HepG2 (cell line): ENCODE results near the gene ANKHD1. TPM values are rescaled to one million over a fixed set of nuclear protein-coding genes. Genes with fewer than 3 reads are reported as not detected.

Source experiments
- ARHGAP35 ChIP-seq: sonication (generic); formaldehyde crosslinking; IDR thresholded peaks from 2 replicates; pipeline ENCODE4 v1.9.0; 2022; ENCODE audit warnings: mild to moderate bottlenecking, inconsistent platforms, moderate library complexity, missing genetic modification reagents, borderline replicate concordance
- CSRNP1 ChIP-seq: sonication (generic); formaldehyde crosslinking; IDR thresholded peaks from 2 replicates; pipeline ENCODE4 v1.8.1; 2023; ENCODE audit warnings: mild to moderate bottlenecking, missing genetic modification reagents
- CTCF ChIP-seq: sonication (generic); formaldehyde crosslinking; IDR thresholded peaks from 2 replicates; pipeline ENCODE4 v1.5.0; 2020; ENCODE audit warnings: mild to moderate bottlenecking, missing genetic modification reagents, moderate library complexity
- GPN1 ChIP-seq: sonication (generic); formaldehyde crosslinking; IDR thresholded peaks from 2 replicates; pipeline ENCODE4 v1.5.1; 2020; ENCODE audit warnings: missing genetic modification reagents, borderline replicate concordance
- HIC2 ChIP-seq: sonication (generic); formaldehyde crosslinking; IDR thresholded peaks from 2 replicates; pipeline ENCODE4 v1.9.0; 2022; ENCODE audit warnings: low read depth, missing genetic modification reagents
- KDM5A ChIP-seq: fragments of 200-600 bp; sonication (generic); IDR thresholded peaks from 2 replicates; pipeline ENCODE4 v1.7.0; 2018; ENCODE audit warnings: antibody characterized with exemption, mild to moderate bottlenecking, low read length, borderline replicate concordance
- PCBP2 ChIP-seq: fragments of 200-400 bp; formaldehyde crosslinking; optimal IDR thresholded peaks from 2 replicates; pipeline ENCODE3; 2018; ENCODE audit warnings: low read length, low read depth; ENCODE audit not compliant: poor library complexity, severe bottlenecking
- PHF8 ChIP-seq: sonication (generic); formaldehyde crosslinking; IDR thresholded peaks from 2 replicates; pipeline ENCODE4 v1.5.0; 2020; ENCODE audit warnings: missing genetic modification reagents
- SOX13 ChIP-seq, 3 experiments: fragments of 450-650 bp in 1 of 3; sonication (generic) in 1 of 3; formaldehyde crosslinking in 1 of 3; IDR thresholded peaks in 2 of 3; conservative IDR thresholded peaks in 1 of 3; 2 replicates each; pipeline versions ENCODE4 v1.5.0 to v1.6.1; 2016 to 2020; ENCODE audit warnings: antibody characterized with exemption in 1 of 3, mild to moderate bottlenecking in 1 of 3, missing compliant biosample characterization in 1 of 3, missing genetic modification reagents in 1 of 3, moderate library complexity in 1 of 3
- STAG1 ChIP-seq: sonication (generic); formaldehyde crosslinking; IDR thresholded peaks from 2 replicates; pipeline ENCODE4 v1.4.0; 2020; ENCODE audit warnings: missing genetic modification reagents
- TCF7 ChIP-seq: sonication (generic); IDR thresholded peaks from 2 replicates; pipeline ENCODE4 v1.6.1; 2016; ENCODE audit warnings: antibody characterized with exemption, low read depth
- TSC22D2 ChIP-seq: sonication (generic); formaldehyde crosslinking; IDR thresholded peaks from 2 replicates; pipeline ENCODE4 v1.5.1; 2020; ENCODE audit warnings: missing genetic modification reagents, mild to moderate bottlenecking, borderline replicate concordance
- ZNF12 ChIP-seq: sonication (generic); formaldehyde crosslinking; IDR thresholded peaks from 2 replicates; pipeline ENCODE4 v1.5.0; 2020; ENCODE audit warnings: missing genetic modification reagents
- ZNF572 ChIP-seq: sonication (generic); formaldehyde crosslinking; IDR thresholded peaks from 2 replicates; pipeline ENCODE4 v1.5.1; 2020; ENCODE audit warnings: mild to moderate bottlenecking, missing genetic modification reagents
- ZNF747 ChIP-seq: sonication (generic); formaldehyde crosslinking; IDR thresholded peaks from 2 replicates; pipeline ENCODE4 v1.8.1; 2023; ENCODE audit warnings: missing genetic modification reagents, mild to moderate bottlenecking, borderline replicate concordance
- ZNF781 ChIP-seq: sonication (generic); formaldehyde crosslinking; IDR thresholded peaks from 2 replicates; pipeline ENCODE4 v1.5.1; 2020; ENCODE audit warnings: borderline replicate concordance, mild to moderate bottlenecking, missing genetic modification reagents; ENCODE audit errors: not compliant biosample characterization
- ZSCAN31 ChIP-seq: sonication (generic); formaldehyde crosslinking; IDR thresholded peaks from 2 replicates; pipeline ENCODE4 v1.5.0; 2020; ENCODE audit warnings: low read depth, mild to moderate bottlenecking, missing genetic modification reagents
- polyA plus RNA-seq, 8 experiments: library from polyadenylated mRNA; depleted of rRNA in 3 of 8; stranded (reverse) in 7 of 8; unstranded in 1 of 8; fragments of >200 nt; fragmentation: Illumina TruSeq in 4 of 8; extraction: Trizol in 4 of 8; gene quantifications; 2 replicates each; pipeline versions ENCODE4 v1.2.1 to v1.2.3, GENCODE V29; 2011 to 2016; ENCODE audit warnings: low read depth in 4 of 8, missing spikeins in 1 of 8, mixed read lengths in 1 of 8; ENCODE audit not compliant: insufficient read depth in 1 of 8
- total RNA-seq, 5 experiments: library from RNA; depleted of rRNA; stranded (reverse); fragments of >200 nt; fragmentation: Illumina TruSeq; extraction: Trizol; gene quantifications; 2 replicates each; pipeline ENCODE4 v1.2.3, GENCODE V29; 2016; ENCODE audit warnings: low read depth in 1 of 5

ANKHD1 gene
- total and polyA plus RNA-seq, 2 of the 13 experiments (the other 11 are each of a cell fraction or from before 2014, with no cell fraction given): 69.9 to 82.0 TPM

GRCh38 chr5:140557136-140557805 is 155.6 kb downstream of the ANKHD1 start, which contains the start of gene SRA1 (continued):
- TF ChIP-seq PHF8 (CRISPR knock-in tag): peak; percentile 92
- no peak for TF ChIP-seq SOX13 (IDR thresholded peaks at IDR 0.05)
- TF ChIP-seq SOX13 (CRISPR knock-in tag; conservative IDR thresholded peaks at IDR 0.05 in 1 of 2, IDR thresholded peaks at IDR 0.05 in 1 of 2): peak in 1 of 2 experiments; percentile 63; a peak in 2 of 4 replicates
- peak; percentile 89; the same call in 1 of the 2 replicates for TF ChIP-seq ZNF747 (CRISPR knock-in tag)
- TF ChIP-seq TCF7: no peak
- 0 out of 2 replicates have a peak, but pooled peaks have one; percentile 2 for TF ChIP-seq STAG1
- TF ChIP-seq ZNF781 (CRISPR knock-in tag): peak; percentile 75
- TF ChIP-seq GPN1 (CRISPR knock-in tag): 0 out of 2 replicates have a peak, but pooled peaks have one; percentile 59
- peak; percentile 92; the same call in 1 of the 2 replicates for TF ChIP-seq TSC22D2 (CRISPR knock-in tag)
- TF ChIP-seq ZSCAN31 (CRISPR knock-in tag): peak; percentile 81
- no peak for TF ChIP-seq HIC2 (CRISPR knock-in tag)
- peak; percentile 73; the same call in 1 of the 2 replicates for TF ChIP-seq CSRNP1 (CRISPR knock-in tag)
- no peak for TF ChIP-seq PCBP2
- TF ChIP-seq ZNF12 (CRISPR knock-in tag): no peak
- TF ChIP-seq KDM5A: peak; percentile 70
- peak; percentile 85; the same call in 1 of the 2 replicates for TF ChIP-seq ARHGAP35
- TF ChIP-seq CTCF: peak; percentile 33
- TF ChIP-seq ZNF572: 0 out of 2 replicates have a peak, but pooled peaks have one; percentile 21
